ENCODE data around the gene PRRT4. TPM values are rescaled to one million over a fixed set of nuclear protein-coding genes. Genes with fewer than 3 reads are reported as not detected.

The PRRT4 gene
- total and polyA plus RNA-seq, 2 of the 13 experiments (the other 11 are each of a cell fraction or from before 2014, with no cell fraction given) = not detected

- FAIRE-seq = no peak
- TF ChIP-seq GATAD1 (CRISPR knock-in tag; IDR thresholded peaks at IDR 0.05) (no peak), HINFP (CRISPR knock-in tag; IDR thresholded peaks at IDR 0.05; ENCODE audit: low read depth) (no peak), ZHX1 (CRISPR knock-in tag; IDR thresholded peaks at IDR 0.05; ENCODE audit: low read depth) (no peak), NFRKB (IDR thresholded peaks at IDR 0.05) (no peak), EP300 (IDR thresholded peaks at IDR 0.05; ENCODE audit: low read depth in 2 of 2, low read length in 2 of 2) (no peak), EP300 (CRISPR knock-in tag; IDR thresholded peaks at IDR 0.05; ENCODE audit: borderline replicate concordance) (no peak), REL (CRISPR knock-in tag; conservative IDR thresholded peaks at IDR 0.05) (no peak), SMYD3 (CRISPR knock-in tag; IDR thresholded peaks at IDR 0.05) (no peak), THAP11 (CRISPR knock-in tag; IDR thresholded peaks at IDR 0.05) (no peak), RAD51 (IDR thresholded peaks at IDR 0.05; ENCODE audit: borderline replicate concordance) (no peak), ZSCAN31 (CRISPR knock-in tag; IDR thresholded peaks at IDR 0.05; ENCODE audit: low read depth) (0 out of 2 replicates have a peak, but pooled peaks have one; percentile 5), PHF21A (CRISPR knock-in tag; IDR thresholded peaks at IDR 0.05) (0 out of 2 replicates have a peak, but pooled peaks have one; percentile 2), ZSCAN12 (CRISPR knock-in tag; IDR thresholded peaks at IDR 0.05) (no peak), HOXD1 (CRISPR knock-in tag; IDR thresholded peaks at IDR 0.05) (no peak), ZNF878 (CRISPR knock-in tag; IDR thresholded peaks at IDR 0.05) (no peak)
Measured at GRCh38 chr7:128407751-128408708, 46.5 kb upstream of the PRRT4 start.

More at GRCh38 chr7:128407751-128408708, 46.5 kb upstream of the PRRT4 start:
- peak overlapping the region; percentile 100 for H3K4me2 ChIP-seq (ENCODE audit: low read depth, low read length)
- no peaks in the 10 kb centered on the region for H3K9me3 ChIP-seq (ENCODE audit: low read length)
- ATAC-seq (peak; percentile 0; the same call in 1 of the 3 replicates), DNase-seq (ENCODE audit: low spot score) (no peak)
- H3K79me2 ChIP-seq (ENCODE audit: insufficient read depth, low read length) = no peaks in the 10 kb centered on the region
- 0 out of 5 replicates have a peak, but pooled peaks cover 0 to under 1% of the 10 kb centered on the region in 2 experiments for H3K36me3 ChIP-seq (replicated peaks in 1 of 2; ENCODE audit: control insufficient read depth in 1 of 2, insufficient read depth in 2 of 2, low read length in 2 of 2)
- peak overlapping the region; percentile 42; the same call in 1 of the 2 replicates for H3K9ac ChIP-seq (ENCODE audit: insufficient read depth, low read depth, low read length)
- H4K20me1 ChIP-seq (ENCODE audit: insufficient read depth, low read length) = no peaks in the 10 kb centered on the region
- peak overlapping the region; percentile 57 to 75 (median 67); a peak in 5 of 6 replicates for H3K4me3 ChIP-seq (replicated peaks in 1 of 3; ENCODE audit: insufficient read depth in 1 of 3, low read depth in 2 of 3, low read length in 3 of 3)
- intact Hi-C loops (cut with micrococcal nuclease; ENCODE audit: unreplicated experiment) = no loop called here
- no peak overlapping the region for H3K27ac ChIP-seq (ENCODE audit: extremely low read length, insufficient read depth, low read length)
- 27% methylated on average over 8 of the region's 11 CpGs for WGBS (ENCODE audit: low lambda C conversion rate)
- H2AFZ ChIP-seq (ENCODE audit: low read length) = no peak overlapping the region
- peaks cover 2 to 19% of the 10 kb centered on the region in 2 experiments; a peak in 2 of 5 replicates for H3K27me3 ChIP-seq (ENCODE audit: control insufficient read depth in 1 of 2, insufficient read depth in 2 of 2, low read length in 2 of 2)
- peaks cover 62% of the 10 kb centered on the region for H3K4me1 ChIP-seq (ENCODE audit: insufficient read depth, low read length)
- in situ Hi-C loops (cut with HindIII; ENCODE audit: extremely low pct_ligation_motif_present, low pct_unique_long_range_greater_than_20kb) = no loop called here
- POLR2A ChIA-PET = interaction anchor here (0.7 to 1.3 kb wide), 4 partner anchors 8 to 64 kb away, joined by 3 to 6 read pairs (median 3); partner anchors contain the start of gene RBM28
- no TSS peak for BruUV-seq (replicated peaks)
- CTCF ChIA-PET (ENCODE audit: low intra/inter-chr PET ratio, low total read pairs) = no interaction called here

Data from HepG2 (cell line).